ENCODE results near the gene RPL39L.

Gene RPL39L

DNA sequence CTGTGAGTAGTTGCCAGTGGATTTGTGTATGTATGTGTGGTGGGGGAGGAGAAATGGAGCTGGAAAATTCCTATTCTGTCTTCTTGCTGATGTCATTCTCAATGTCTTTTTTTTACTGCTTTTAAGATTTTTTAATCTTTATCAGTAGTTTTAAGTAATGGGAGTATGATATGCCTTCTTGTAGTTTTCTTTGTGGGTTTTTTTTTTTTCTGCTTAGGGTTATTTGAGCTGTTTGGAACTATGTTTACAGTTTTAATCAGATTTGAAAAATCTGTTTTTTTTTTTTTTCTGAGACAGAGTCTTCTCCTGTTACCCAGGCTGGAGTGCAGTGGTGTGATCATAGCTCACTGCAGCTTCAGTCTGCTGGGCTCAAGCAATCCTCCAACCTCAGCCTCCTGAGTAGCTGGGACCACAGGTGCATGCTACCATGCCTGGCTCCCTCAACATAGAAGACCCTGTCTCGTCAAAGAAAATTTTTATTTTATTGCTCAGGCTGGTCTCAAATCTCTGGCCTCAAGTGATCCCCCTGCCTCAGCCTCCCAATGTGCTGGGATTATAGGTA lies 37.1 kb downstream of the RPL39L start:
- DNase-seq (ENCODE audit: low read depth, low spot score): no peak
- H3K27ac ChIP-seq: no peak overlapping the region

DNA sequence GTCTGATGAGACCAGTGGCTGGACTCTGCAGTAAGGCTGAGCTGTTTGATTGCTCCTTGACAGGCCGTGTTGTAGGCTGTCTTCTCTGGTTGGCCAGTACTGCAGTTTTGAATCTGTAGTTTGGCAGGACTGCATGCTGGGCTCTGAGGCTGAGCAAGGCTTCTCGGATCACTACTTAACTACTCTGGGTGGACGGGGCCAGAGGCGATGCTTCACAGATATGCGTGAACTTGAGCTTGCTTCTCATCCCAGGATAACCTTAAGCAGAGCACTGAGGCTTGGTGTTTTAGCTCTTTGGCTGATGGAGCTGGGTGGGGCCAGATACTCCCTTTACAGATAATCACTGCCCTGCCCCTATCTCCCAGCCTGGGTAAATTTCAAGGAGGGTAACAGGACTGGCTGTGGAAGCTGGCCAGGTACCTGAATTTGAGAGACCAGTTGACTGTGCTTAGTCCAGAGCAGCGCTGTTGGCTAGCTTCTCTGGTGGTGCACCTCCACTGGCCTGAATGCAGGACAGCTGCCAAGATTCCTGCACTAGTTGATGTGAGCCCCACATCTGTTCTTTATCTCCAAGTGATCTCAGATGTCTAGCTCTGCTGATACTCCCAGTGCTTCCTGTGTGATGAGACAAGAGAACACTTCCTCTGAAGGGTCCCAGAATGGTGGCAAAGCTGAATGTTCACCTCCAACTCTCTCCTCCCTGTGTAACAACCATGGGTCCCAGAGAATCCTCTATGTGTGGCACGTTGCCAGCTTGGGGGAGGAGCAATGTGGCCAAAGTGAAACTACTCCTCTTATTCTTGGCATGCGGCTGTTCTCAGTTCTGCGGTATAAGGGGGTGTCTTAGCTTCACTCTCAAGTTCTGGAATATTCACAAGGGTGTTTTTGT lies 37.9 kb downstream of the RPL39L start:
- DNase-seq (ENCODE audit: low read depth, low spot score): no peak
- H3K27ac ChIP-seq: no peak overlapping the region

- no peak overlapping the region for H3K27ac ChIP-seq
- peak; percentile 5 for DNase-seq (ENCODE audit: low read depth, low spot score)
These were observed 40.3 kb downstream of the RPL39L start for GRCh38 chr3:187098923-187099512.

DNA sequence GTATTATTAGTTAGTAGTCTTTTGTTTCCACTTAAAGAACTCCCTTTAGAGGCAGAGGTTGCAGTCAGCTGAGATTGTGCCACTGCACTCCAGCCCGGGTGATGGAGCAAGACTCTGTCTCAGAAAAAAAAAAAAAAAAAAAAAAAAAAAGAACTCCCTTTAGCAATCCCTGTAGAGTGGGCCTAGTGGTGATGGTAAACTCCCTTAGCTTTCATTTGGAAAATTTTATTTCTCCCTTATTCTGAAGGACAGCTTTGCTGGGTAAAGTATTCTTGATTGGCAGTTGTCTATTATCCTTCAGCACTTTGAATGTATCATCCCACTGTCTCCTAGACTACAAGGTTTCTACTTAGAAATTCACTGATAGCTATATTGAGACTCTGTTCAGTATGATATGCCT lies 46.0 kb downstream of the RPL39L start:
- H3K27ac ChIP-seq: no peak overlapping the region
- no peak for DNase-seq (ENCODE audit: low read depth, low spot score)

GRCh38 chr3:187088701-187089100 lies 50.6 kb downstream of the RPL39L start:
- H3K27ac ChIP-seq: no peak overlapping the region
- DNase-seq (ENCODE audit: low read depth, low spot score): no peak

- DNase-seq (ENCODE audit: low read depth, low spot score): no peak
These were observed 52.5 kb downstream of the RPL39L start for GRCh38 chr3:187086831-187087230.

DNA sequence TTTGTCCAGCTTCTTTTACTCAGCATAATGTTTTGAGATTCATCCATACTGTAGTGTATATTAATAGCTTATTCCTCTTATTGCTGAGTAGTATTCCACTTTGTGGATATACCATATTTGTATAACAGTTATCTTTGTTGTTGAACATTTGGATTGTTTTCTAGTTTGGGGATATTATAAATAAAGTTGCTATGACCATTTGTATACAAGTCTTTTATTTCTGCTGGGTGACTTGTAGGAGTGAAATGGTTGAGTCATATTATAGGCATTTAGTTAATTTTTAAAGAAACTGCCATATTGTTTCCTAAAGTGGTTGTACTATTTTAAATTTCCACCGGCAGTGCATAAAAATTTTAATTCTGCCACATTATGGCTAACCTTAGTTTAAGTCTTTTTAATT lies 53.4 kb downstream of the RPL39L start:
- no peak for DNase-seq (ENCODE audit: low read depth, low spot score)

More at GRCh38 chr3:187086831-187087230, 52.5 kb downstream of the RPL39L start:
- no peak overlapping the region for H3K27ac ChIP-seq

DNA sequence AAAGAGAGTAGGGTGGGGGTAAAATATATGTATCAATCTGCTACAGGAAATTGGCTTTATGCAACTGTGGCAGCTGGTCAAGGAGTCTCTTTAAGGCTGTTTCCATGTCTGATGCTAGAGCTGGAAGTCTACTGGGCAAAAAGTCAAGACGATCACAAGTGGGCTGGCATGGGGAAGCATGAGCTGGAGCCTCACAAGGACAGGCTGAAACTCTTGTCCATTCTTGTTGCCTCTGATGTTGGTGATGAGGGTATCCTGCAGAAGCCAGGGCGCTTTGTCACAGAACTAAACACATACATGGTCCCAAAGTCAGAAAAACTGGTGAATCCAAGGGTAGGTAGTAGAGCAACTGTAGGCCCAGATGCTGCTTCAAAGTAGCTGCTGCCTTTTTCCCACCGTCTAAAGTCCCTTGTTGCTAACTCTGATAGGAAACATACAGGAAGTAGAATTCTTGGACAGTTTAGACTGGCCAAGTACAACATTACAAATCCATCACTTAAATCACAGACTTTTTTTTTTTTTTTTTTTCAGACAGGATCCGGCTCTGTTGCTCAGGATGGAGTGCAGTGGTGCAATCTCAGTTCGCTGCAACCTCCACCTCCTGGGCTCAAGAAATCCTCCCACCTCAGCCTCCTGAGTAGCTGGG lies 54.2 kb downstream of the RPL39L start:
- no peak overlapping the region for H3K27ac ChIP-seq
- no peak for DNase-seq (ENCODE audit: low read depth, low spot score)

More for the DNA sequence above, 53.4 kb downstream of the RPL39L start:
- no peak overlapping the region for H3K27ac ChIP-seq

DNA sequence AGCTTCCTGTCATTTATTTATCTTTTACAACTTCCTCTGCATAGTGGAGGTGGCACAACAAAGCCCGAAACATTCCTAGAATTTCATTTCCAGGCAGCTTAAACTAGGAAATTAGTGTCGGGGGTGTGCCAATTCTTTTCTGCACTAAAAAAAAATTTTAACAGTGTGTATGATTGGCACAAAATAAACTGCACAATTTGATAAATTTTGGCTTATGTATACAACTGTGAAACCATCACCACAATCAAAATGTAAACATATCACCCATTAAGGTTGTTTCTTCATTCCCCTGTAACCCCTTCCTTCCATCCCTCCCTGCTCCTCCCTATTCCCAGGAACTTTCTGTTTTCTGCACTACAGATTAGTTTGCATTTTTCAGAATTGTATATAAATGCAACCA lies 54.7 kb downstream of the RPL39L start:
- H3K27ac ChIP-seq: no peak overlapping the region
- DNase-seq (ENCODE audit: low read depth, low spot score): no peak

DNA sequence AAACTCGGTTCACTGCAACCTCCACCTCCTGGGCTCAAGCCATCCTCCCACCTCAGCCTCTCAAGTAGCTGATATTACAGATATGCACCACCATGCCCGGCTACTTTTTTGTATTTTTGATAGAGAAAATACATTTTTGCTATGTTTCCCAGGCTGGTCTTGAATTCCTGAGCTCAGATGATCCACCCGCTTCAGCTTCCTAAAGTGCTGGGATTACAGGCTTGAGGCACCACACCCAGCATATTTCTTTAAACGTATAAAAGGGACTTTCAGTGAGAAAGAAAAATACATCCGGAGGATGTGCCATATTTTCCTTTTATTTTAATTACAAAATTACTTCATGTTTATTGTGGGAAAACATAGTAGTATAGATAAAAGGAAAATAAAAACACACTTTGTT lies 55.2 kb downstream of the RPL39L start:
- H3K27ac ChIP-seq: no peak overlapping the region
- no peak for DNase-seq (ENCODE audit: low read depth, low spot score)

DNA sequence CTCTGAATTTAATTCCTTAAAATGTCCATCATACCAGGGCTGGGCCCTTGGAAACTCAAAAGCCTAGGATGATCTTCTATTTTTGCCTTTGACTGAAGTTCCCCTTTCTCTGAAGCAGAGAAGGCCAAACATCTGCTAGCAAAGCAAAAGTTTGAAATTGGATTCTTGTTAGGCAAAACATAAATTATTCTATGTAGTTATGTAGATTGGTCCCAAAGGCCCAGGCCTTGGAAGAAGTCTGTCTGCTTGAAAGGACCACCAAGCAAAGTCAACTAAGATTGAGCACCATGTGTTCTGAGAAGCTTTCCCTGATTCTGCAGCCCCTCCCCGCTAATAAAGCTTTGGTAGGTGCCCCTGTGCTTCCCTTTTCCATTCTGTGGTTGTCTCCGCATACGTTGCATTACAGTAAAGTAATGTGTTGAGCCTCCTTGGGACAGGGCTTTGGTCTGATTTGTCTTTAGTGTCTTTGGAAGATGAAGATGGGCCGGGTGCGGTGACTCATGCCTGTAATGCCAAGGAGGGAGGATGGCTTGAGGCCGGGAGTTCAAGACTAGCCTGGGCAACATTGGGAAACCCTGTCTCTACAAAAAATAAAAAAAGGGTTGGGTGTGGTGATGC lies 56.4 kb downstream of the RPL39L start:
- DNase-seq (ENCODE audit: low read depth, low spot score): no peak
- no peak overlapping the region for H3K27ac ChIP-seq

GRCh38 chr3:187080799-187081450 lies 58.4 kb downstream of the RPL39L start:
- no peak overlapping the region for H3K27ac ChIP-seq
- no peak for DNase-seq (ENCODE audit: low read depth, low spot score)

DNA sequence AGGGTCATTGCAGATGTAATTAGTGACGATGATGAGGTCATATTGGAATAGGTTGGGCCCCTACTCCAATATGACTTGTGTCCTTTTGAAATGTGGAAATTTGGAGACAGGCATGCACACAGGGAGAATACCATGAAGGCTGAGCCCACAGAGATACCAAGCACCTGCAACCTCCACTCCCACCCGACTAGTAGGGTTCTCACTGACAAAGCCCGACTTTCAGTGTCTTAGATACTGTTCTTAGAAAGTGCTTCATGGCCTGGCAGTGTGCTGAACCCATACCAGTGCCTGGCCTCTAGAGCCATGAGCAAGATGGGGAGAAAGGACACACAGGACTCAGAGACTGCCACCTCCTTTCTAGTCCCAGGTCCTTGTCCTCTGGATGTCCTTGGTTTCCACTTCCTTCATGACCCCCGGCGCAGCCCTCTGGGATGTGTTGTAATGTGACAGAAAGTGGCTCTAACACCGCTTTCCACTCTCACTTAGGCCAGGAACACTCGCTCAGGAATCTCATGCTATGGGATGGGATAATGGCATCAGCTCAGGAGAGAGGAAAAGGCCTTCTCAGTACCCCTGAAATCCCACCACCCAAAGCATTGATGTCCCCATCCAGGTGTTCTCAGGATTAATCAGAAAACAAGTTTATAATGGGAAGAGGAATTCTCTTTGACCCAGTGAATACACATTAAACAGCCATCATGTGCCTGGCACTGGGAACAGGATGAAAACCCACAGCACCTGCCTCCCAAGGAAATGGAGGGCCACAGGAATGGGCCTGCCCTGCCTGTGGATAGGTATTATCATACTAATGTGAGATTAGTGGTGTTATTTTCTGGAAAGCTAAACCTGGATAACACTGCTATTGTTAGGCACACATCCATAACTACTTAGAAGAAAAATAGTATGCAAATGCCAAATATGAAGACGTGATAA lies 59.9 kb downstream of the RPL39L start:
- DNase-seq (ENCODE audit: low read depth, low spot score): no peak
- H3K27ac ChIP-seq: no peak overlapping the region

DNA sequence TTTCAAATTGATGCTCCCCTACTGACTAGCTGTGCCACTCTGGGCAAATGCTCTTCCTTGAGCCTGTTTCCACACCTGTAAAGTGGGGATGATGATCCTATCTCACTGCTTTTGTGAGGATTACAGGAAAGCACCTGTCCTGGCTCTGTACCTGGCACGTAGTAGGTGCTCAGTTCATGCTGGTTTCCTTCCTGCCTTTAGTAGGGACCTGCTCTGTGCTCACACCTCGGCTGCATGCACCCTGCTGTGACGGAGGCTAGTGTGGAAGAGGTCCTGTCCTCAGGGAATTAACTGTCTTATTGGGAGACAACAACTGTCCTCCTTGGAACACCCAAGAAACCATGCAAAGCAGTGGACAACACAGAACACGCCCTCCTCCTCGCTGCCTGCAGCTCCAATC lies 61.8 kb downstream of the RPL39L start:
- DNase-seq (ENCODE audit: low read depth, low spot score): no peak

GRCh38 chr3:187077085-187077484 lies 62.2 kb downstream of the RPL39L start:
- no peak overlapping the region for H3K27ac ChIP-seq
- no peak for DNase-seq (ENCODE audit: low read depth, low spot score)

More for the DNA sequence above, 61.8 kb downstream of the RPL39L start:
- H3K27ac ChIP-seq: no peak overlapping the region

GRCh38 chr3:187076297-187076696 lies 63.0 kb downstream of the RPL39L start:
- H3K27ac ChIP-seq: no peak overlapping the region
- DNase-seq (ENCODE audit: low read depth, low spot score): no peak

- H3K27ac ChIP-seq: no peak overlapping the region
- no peak for DNase-seq (ENCODE audit: low read depth, low spot score)
These were observed 64.5 kb downstream of the RPL39L start for GRCh38 chr3:187074846-187075245.

- DNase-seq (ENCODE audit: low read depth, low spot score): no peak
- no peak overlapping the region for H3K27ac ChIP-seq
These were observed 65.7 kb downstream of the RPL39L start for GRCh38 chr3:187073581-187074098.

DNA sequence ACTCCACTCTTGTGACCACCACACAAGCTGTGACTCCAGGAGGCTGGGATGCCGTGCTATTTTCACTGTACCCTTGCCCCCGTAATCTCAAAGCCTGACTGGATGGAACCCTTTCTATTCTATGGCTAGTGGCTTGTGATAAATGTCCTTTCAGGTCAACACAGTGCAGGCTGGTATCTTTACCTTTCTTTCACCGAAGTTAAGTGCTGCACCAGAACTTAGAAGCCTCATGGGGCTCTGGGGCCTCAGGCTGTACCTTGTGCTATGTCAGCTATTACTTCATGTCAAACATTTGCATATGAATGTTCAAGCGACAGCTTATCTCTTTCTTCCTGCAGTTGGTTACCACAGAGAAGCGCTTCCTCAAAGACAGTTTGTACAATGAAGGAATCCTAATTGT lies 66.8 kb downstream of the RPL39L start:
- no peak overlapping the region for H3K27ac ChIP-seq
- DNase-seq (ENCODE audit: low read depth, low spot score): no peak

Data from epithelial cell of prostate (primary cell).